Nephron progenitor cell (in vitro differentiated cells): Measurements from ENCODE around the gene OSBP.

ENCODE experiments used
- DNase-seq: peaks from one replicate; pipeline ENCODE4 v3.0.0; 2021
- H3K27ac Mint-ChIP-seq: 2 replicates; pipeline ENCODE4 v1.8.0; 2021; ENCODE audit warnings: mild to moderate bottlenecking, moderate library complexity, mixed read lengths
- H3K27me3 Mint-ChIP-seq: 2 replicates; pipeline ENCODE4 v1.8.0; 2021; ENCODE audit warnings: mild to moderate bottlenecking, low read depth, mixed read lengths; ENCODE audit not compliant: poor library complexity
- H3K36me3 Mint-ChIP-seq: 2 replicates; pipeline ENCODE4 v1.8.0; 2021; ENCODE audit warnings: low read depth, mixed read lengths
- H3K4me1 Mint-ChIP-seq: 2 replicates; pipeline ENCODE4 v1.8.0; 2021; ENCODE audit warnings: mixed read lengths
- H3K4me3 Mint-ChIP-seq: 2 replicates; pipeline ENCODE4 v1.8.0; 2021; ENCODE audit warnings: mild to moderate bottlenecking, moderate library complexity, mixed read lengths
- H3K9me3 Mint-ChIP-seq: 2 replicates; pipeline ENCODE4 v1.8.0; 2021; ENCODE audit warnings: mild to moderate bottlenecking, moderate library complexity, mixed read lengths
- CTCF ChIP-seq: fragments of 200-600 bp; sonication (generic); IDR thresholded peaks from 2 replicates; pipeline ENCODE4 v1.5.0; 2021; ENCODE audit warnings: antibody characterized with exemption

The OSBP gene

GRCh38 chr11:59625703-59626102 lies 10.1 kb upstream of the OSBP start:
- no peaks in the 10 kb centered on the region for H3K36me3 Mint-ChIP-seq
- H3K27ac Mint-ChIP-seq: no peak overlapping the region
- H3K9me3 Mint-ChIP-seq: no peaks in the 10 kb centered on the region
- TF ChIP-seq CTCF: no peak
- no peak overlapping the region for H3K4me3 Mint-ChIP-seq
- peaks cover 4% of the 10 kb centered on the region for H3K27me3 Mint-ChIP-seq
- no peaks in the 10 kb centered on the region for H3K4me1 Mint-ChIP-seq
- no peak for DNase-seq

GRCh38 chr11:59617876-59618275 lies 2.3 kb upstream of the OSBP start:
- no peak for DNase-seq
- Mint-ChIP-seq H3K36me3 (no peaks in the 10 kb centered on the region), H3K27ac (no peak overlapping the region), H3K27me3 (peaks cover 8% of the 10 kb centered on the region), H3K9me3 (no peaks in the 10 kb centered on the region), H3K4me3 (no peak overlapping the region), H3K4me1 (peaks cover 27% of the 10 kb centered on the region)
- TF ChIP-seq CTCF: no peak

GRCh38 chr11:59616396-59616982 lies 915 bp upstream of the OSBP start:
- peaks cover 37% of the 10 kb centered on the region for H3K4me1 Mint-ChIP-seq
- peak overlapping the region; percentile 92 for H3K4me3 Mint-ChIP-seq
- no peak for DNase-seq
- H3K27ac Mint-ChIP-seq: peak overlapping the region; percentile 99
- H3K36me3 Mint-ChIP-seq: no peaks in the 10 kb centered on the region
- H3K9me3 Mint-ChIP-seq: no peaks in the 10 kb centered on the region
- H3K27me3 Mint-ChIP-seq: peaks cover 8% of the 10 kb centered on the region
- no peak for TF ChIP-seq CTCF

GRCh38 chr11:59615120-59615636 lies 396 bp downstream of the OSBP start:
- H3K4me1 Mint-ChIP-seq: peaks cover 37% of the 10 kb centered on the region
- peaks cover 5% of the 10 kb centered on the region for H3K27me3 Mint-ChIP-seq
- no peak for DNase-seq
- peak overlapping the region; percentile 95 for H3K4me3 Mint-ChIP-seq
- H3K9me3 Mint-ChIP-seq: no peaks in the 10 kb centered on the region
- peak overlapping the region; percentile 72 for H3K27ac Mint-ChIP-seq
- no peak for TF ChIP-seq CTCF
- peaks cover under 1% of the 10 kb centered on the region for H3K36me3 Mint-ChIP-seq

GRCh38 chr11:59614277-59615119 lies 1.1 kb downstream of the OSBP start:
- peaks cover 6% of the 10 kb centered on the region for H3K36me3 Mint-ChIP-seq
- H3K9me3 Mint-ChIP-seq: no peaks in the 10 kb centered on the region
- TF ChIP-seq CTCF: no peak
- no peak for DNase-seq
- peak overlapping the region; percentile 72 for H3K27ac Mint-ChIP-seq
- H3K4me3 Mint-ChIP-seq: peak overlapping the region; percentile 95
- peaks cover 5% of the 10 kb centered on the region for H3K27me3 Mint-ChIP-seq
- H3K4me1 Mint-ChIP-seq: peaks cover 37% of the 10 kb centered on the region
